A673 (cell line): Measurements from ENCODE around the gene OR8H1. TPM values are rescaled to one million over a fixed set of nuclear protein-coding genes. Genes with fewer than 3 reads are reported as not detected.

Experiments
- BruUV-seq: library from RNA; stranded (reverse); fragments of 400-500 nt; replicated peaks from 2 replicates; lab custom pipeline; 2021; lab: Mats Ljungman, UMichigan
- CTCF ChIA-PET: fragments of 300-600 bp; sonication (Branson Sonifier 250); formaldehyde crosslinking; loops from one replicate; lab custom pipeline; 2022; ENCODE audit warnings: antibody characterized with exemption; lab: Charles Lee
- POLR2A ChIA-PET: fragments of 300-600 bp; sonication (Branson Sonifier 250); formaldehyde crosslinking; loops from one replicate; lab custom pipeline; 2022; ENCODE audit warnings: antibody characterized with exemption; ENCODE audit not compliant: low non-redundant PET; lab: Charles Lee
- DNase-seq: peaks from one replicate; pipeline ENCODE4 v3.0.0-alpha.2; 2015; ENCODE audit warnings: low spot score
- H3K27ac ChIP-seq: fragments of 200-600 bp; sonication (generic); 2 replicates; pipeline ENCODE4 v1.5.1; 2016; ENCODE audit warnings: mixed run types, low read depth, mild to moderate bottlenecking, mixed read lengths, antibody characterized with exemption, low read length; ENCODE audit not compliant: poor library complexity, severe bottlenecking
- H3K27me3 ChIP-seq: fragments of 200-600 bp; sonication (generic); replicated peaks from 2 replicates; pipeline ENCODE4 v1.6.1; 2017; ENCODE audit warnings: mixed run types, low read depth, mild to moderate bottlenecking, mixed read lengths, antibody characterized with exemption, low read length; ENCODE audit not compliant: insufficient read depth, poor library complexity
- H3K36me3 ChIP-seq: fragments of 200-600 bp; sonication (generic); 2 replicates; pipeline ENCODE4 v1.6.1; 2016; ENCODE audit warnings: mixed run types, mild to moderate bottlenecking, mixed read lengths, antibody characterized with exemption, low read length; ENCODE audit not compliant: insufficient read depth, poor library complexity, severe bottlenecking
- H3K4me1 ChIP-seq: fragments of 200-600 bp; sonication (generic); 2 replicates; pipeline ENCODE4 v1.6.1; 2017; ENCODE audit warnings: mixed run types, mild to moderate bottlenecking, mixed read lengths, antibody characterized with exemption, low read length; ENCODE audit not compliant: insufficient read depth, poor library complexity, severe bottlenecking
- H3K4me3 ChIP-seq: fragments of 200-600 bp; sonication (generic); 2 replicates; pipeline ENCODE4 v1.5.1; 2016; ENCODE audit warnings: low read depth, mixed run types, mild to moderate bottlenecking, mixed read lengths, low read length; ENCODE audit not compliant: poor library complexity, severe bottlenecking
- H3K9me3 ChIP-seq: fragments of 200-600 bp; sonication (generic); 2 replicates; pipeline ENCODE4 v1.6.1; 2016; ENCODE audit warnings: mixed run types, low read depth, mild to moderate bottlenecking, mixed read lengths, antibody characterized with exemption, low read length; ENCODE audit not compliant: poor library complexity, severe bottlenecking
- EZH2 ChIP-seq: fragments of 200-600 bp; sonication (generic); IDR thresholded peaks from 2 replicates; pipeline ENCODE4 v1.6.1; 2017; ENCODE audit warnings: borderline replicate concordance, low read depth, mild to moderate bottlenecking, mixed read lengths, antibody characterized with exemption, low read length; ENCODE audit not compliant: poor library complexity, severe bottlenecking
- intact Hi-C: fragments of 100-400 bp; cut with micrococcal nuclease; formaldehyde crosslinking; loops from one replicate; pipeline ENCODE4 v1.10.0; 2022; ENCODE audit not compliant: unreplicated experiment
- total RNA-seq: library from RNA; stranded (reverse); gene quantifications from 2 replicates; pipeline ENCODE4 v1.2.3, GENCODE V29; 2021
- TF ChIP-seq, protein P1 (sequence below): fragments of 300-800, 200-600 bp; sonication (generic); conservative IDR thresholded peaks from 2 replicates; pipeline ENCODE4 v1.5.1; 2017; ENCODE audit warnings: low read depth, mild to moderate bottlenecking, antibody characterized with exemption, low read length, moderate library complexity, mixed read lengths

The OR8H1 gene
- total RNA-seq, 1 experiment from 2014 or later, result not detected

DNA sequence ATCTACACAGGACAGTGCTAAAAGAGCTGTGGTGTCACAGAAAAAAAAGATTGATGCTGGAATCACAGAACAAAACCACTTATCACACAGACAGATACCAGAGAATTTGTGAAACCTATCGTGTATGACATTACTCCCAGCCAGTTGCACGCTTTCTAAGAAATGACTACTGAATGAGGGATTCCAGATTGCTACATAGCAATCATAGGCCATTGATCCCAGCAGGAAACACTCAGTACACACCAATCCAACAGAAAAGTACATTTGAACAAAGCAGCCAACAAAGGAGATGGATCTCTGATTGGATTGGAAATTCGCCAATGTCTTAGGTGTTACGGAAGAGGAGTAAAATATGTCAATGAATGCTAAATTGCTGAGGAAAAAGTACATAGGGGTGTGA lies 4.8 kb upstream of the OR8H1 start:
- ChIA-PET POLR2A (no interaction called here), CTCF (no interaction called here)
- H3K4me1 ChIP-seq, result no peaks in the 10 kb centered on the region
- DNase-seq, result no peak
- H3K36me3 ChIP-seq, result no peaks in the 10 kb centered on the region
- intact Hi-C loops, result no loop called here
- H3K27ac ChIP-seq, result no peak overlapping the region
- H3K27me3 ChIP-seq, result no peaks in the 10 kb centered on the region
- H3K4me3 ChIP-seq, result no peak overlapping the region
- no TSS peak for BruUV-seq
- H3K9me3 ChIP-seq, result peaks cover 20% of the 10 kb centered on the region
- no peak for TF ChIP-seq EZH2
- TF ChIP-seq, protein P1, sequence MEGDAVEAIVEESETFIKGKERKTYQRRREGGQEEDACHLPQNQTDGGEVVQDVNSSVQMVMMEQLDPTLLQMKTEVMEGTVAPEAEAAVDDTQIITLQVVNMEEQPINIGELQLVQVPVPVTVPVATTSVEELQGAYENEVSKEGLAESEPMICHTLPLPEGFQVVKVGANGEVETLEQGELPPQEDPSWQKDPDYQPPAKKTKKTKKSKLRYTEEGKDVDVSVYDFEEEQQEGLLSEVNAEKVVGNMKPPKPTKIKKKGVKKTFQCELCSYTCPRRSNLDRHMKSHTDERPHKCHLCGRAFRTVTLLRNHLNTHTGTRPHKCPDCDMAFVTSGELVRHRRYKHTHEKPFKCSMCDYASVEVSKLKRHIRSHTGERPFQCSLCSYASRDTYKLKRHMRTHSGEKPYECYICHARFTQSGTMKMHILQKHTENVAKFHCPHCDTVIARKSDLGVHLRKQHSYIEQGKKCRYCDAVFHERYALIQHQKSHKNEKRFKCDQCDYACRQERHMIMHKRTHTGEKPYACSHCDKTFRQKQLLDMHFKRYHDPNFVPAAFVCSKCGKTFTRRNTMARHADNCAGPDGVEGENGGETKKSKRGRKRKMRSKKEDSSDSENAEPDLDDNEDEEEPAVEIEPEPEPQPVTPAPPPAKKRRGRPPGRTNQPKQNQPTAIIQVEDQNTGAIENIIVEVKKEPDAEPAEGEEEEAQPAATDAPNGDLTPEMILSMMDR, result no peak

DNA sequence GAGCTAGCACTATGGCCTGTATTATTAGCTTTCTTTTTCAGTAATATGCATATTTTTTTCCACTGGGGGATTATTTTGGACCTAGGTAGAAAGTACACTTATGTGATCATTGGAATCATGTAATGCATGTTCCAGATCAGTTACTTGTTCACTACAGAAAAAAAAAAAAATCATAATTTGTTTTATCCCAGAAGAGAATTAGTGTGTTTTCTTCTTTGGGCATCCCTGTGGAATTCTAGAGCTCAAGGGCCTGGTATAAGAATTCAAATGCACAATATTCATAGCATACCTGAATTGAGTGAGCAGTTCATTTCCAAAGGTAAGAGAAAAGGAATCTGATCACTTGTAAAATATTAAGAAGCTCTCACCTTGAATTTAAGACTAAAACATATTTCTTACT lies 18.2 kb downstream of the OR8H1 start, which contains the start of gene OR5T1:
Gene OR5T1 (plus strand): TSS at position 301 of the 400 bp plus-strand sequence. CDS start 1,485 bp downstream, outside the sequence.
- no peaks in the 10 kb centered on the region for H3K36me3 ChIP-seq
- POLR2A ChIA-PET, result no interaction called here
- no peak within 1 kb of the TSS for H3K27ac ChIP-seq
- intact Hi-C loops, result no loop called here
- no peak for DNase-seq
- TF ChIP-seq EZH2, result no peak
- TF ChIP-seq, protein P1, result no peak
- CTCF ChIA-PET, result no interaction called here
- no TSS peak for BruUV-seq
- peaks cover 8% of the 10 kb centered on the region for H3K9me3 ChIP-seq
- no peak within 1 kb of the TSS for H3K4me3 ChIP-seq
- no peaks in the 10 kb centered on the region for H3K4me1 ChIP-seq
- H3K27me3 ChIP-seq, result no peaks in the 10 kb centered on the region

DNA sequence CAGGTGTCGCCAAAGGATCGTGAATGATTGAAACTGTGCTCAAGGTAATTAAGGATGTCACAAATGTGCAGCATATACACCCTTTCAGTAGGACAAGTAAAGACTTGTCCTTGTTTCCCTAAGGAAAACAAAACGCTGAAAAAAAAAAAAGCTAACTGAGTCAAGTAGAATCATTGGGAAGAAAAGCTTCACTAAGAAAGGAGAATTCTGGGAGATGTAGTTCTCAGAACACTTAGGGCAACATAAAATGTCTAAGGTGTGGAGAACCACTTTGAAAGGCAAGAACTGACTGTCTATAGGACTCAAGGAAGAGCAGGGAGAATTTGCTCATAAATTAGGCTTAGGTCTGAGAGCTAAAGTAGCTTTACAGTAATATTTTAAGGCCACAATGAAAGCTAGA lies 21.0 kb downstream of the OR8H1 start:
- intact Hi-C loops, result no loop called here
- ChIA-PET CTCF (no interaction called here), POLR2A (no interaction called here)
- TF ChIP-seq EZH2, result no peak
- TF ChIP-seq, protein P1, result no peak
- BruUV-seq, result no TSS peak
- H3K27me3 ChIP-seq, result no peaks in the 10 kb centered on the region
- H3K4me3 ChIP-seq, result no peak overlapping the region
- no peaks in the 10 kb centered on the region for H3K4me1 ChIP-seq
- no peak overlapping the region for H3K27ac ChIP-seq
- H3K9me3 ChIP-seq, result peaks cover 14% of the 10 kb centered on the region
- H3K36me3 ChIP-seq, result no peaks in the 10 kb centered on the region
- no peak for DNase-seq
